8988T (cell line): Measurements from ENCODE around the gene CCDC83.
"Not testable (repeated sequence)": the region's sequence is repeated elsewhere in the genome, so short reads cannot be mapped to it uniquely, and the experiment has no call there.

Source experiments
- DNase-seq: peaks from one replicate; pipeline ENCODE4 v3.0.0; 2011

CCDC83 gene

DNA sequence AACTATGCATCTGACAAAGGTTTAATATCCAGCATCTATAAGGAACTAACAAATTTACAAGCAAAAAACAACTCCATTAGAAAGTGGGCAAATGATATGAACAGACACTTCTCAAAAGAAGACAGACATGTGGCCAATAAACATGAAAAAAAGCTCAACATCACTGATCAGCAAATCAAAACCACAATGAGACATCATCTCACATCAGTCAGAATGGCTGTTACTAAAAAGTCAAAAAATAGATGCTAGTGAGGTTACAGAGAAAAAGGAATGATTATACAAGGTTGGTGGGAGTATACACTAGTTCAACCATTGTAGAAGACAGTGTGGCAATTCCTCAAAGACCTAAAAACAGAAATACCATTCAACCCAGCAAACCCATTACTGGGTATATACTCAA, 14.3 kb upstream of the CCDC83 start:
- DNase-seq: not testable (repeated sequence)

DNA sequence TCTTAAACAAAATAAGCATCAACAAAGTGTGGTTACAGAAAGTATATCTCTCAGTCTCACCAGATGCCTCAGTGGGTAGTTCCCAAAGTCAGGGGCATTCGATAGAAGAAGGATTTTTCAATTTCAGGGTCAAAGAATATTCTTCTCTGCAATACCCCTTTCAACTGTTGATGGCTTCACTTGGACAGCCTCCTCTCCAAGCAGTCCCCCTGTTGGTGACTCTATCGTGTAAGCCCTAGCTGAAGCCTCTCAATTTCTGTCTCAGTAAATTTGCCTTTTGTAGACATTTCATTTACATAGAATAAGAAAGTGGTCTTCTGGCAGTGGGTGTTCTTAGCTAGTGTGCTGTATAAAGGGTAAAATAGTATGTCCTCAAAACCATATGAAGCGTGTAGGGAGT, 11.3 kb upstream of the CCDC83 start:
- no peak for DNase-seq

DNA sequence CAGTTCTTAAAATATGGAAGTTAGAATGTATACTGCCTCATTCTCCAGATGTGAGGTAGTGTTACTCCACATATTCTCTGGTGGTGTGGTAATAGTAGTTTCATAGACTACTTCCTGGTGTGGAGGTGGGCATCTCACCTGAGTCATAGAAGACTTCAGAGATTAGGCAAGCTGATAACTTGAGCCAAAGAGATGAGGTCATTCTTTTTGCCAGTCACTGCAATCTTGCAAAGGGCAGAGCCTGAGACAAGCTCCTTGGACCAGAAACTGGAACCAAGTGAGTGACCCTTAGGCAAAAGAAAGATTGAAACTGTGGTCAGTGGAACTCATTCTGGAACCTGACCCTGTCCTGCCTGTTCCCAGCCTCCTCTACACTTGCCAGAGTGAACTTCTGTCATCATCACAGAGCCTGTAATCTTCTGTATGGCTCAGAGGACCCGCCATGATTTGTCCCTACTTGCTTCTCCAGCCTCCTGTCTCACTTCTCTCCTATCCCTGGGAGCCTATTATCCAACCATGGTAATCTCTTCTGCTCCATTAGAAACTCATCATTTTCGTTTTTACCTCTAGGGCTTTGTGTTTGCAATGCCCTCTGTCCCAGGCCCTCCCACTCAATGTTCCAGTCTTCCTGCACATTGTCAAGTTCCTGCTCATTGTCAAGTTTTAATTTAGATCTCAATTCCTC, 10.6 kb upstream of the CCDC83 start:
- no peak for DNase-seq

DNA sequence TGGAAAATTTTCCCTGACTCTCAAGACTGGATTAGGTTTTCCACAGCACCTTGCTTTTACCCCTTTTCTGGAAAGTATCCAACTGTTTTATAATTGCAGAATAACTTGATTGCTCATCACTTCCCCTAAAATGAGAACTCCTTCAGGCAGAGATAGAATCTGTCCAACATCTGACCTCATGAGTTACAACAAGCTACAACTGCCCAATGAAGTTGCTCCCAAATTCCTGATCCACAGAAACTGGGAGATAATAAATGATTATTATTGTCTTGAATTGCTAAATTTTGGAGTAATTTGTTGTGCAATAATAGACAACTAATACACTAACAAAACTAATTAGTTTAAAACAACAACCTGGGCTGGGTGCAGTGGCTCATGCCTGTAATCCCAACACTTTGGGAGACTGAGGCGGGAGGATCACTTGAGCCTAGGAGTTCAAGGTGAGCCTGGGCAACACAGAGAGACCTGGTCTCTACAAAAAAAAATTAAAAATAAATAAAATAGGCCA, 10.0 kb upstream of the CCDC83 start:
- DNase-seq: no peak

DNA sequence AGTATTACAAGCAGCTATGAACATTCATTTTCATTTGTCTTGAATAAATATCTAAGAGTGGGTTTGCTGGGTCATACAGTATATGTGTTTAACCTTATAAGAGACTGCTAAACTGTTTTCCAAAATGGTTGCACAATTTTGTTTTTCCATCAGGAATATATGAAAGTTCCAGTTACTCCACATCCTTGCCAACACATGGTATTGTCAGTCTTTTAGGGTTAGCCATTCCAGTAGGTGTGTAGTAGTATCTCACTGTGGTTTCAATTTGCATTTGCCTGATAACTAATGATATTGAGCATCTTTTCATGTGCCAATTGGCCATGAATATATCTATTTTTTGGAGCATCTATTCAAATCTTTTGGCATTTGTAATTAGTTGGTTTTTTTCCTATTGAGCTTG, 7.7 kb upstream of the CCDC83 start:
- no peak for DNase-seq

DNA sequence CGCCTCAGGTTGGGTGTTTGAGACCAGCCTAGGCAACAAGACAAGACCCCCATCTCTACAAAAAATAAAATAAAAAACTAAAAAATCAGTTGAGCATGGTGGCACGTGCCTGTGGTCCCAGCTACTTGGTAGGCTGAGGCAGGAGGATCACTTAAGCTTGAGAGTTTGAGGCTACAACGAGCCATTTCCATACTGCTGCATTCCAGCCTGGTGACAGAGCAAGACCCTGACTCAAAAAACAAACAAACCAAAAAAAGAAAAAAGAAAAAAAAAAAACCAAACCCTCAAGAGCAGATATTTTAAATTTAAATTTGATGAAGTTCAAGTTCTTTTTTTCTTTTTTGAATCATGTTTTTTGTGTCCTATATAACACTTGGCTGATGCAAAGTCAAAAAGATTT, 7.2 kb upstream of the CCDC83 start:
- DNase-seq: no peak

DNA sequence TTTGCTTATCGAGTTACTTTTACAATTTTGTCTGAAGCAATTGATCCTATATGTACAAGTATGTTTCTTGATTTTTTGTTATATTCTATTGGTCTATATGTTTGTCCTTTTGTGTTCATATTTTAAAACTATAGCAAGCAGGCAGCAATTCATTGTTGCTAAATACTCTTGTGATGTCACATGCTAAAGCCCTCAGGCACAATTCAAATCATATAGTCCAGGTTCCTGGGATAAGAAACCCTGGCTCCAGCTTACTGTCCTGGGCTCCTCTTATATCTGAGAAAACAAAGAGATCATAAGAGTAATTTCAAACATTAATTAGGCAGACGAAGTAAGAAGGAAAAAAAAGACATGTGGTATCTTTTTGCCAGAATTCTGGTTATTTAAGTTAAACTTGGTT, 6.6 kb upstream of the CCDC83 start:
- DNase-seq: no peak

DNA sequence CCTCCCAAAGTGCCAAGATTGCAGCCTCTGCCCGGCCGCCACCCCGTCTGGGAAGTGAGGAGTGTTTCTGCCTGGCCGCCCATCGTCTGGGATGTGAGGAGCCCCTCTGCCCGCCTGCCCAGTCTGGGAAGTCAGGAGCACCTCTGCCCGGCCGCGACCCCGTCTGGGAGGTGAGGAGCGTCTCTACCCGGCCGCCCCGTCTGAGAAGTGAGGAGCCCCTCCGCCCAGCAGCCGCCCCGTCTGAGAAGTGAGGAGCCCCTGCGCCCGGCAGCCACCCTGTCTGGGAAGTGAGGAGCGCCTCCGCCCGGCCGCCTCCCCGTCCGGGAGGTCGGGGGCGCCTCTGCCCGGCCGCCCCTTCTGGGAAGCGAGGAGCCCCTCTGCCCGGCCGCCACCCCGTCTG, 2.4 kb upstream of the CCDC83 start:
- DNase-seq: not testable (repeated sequence)

DNA sequence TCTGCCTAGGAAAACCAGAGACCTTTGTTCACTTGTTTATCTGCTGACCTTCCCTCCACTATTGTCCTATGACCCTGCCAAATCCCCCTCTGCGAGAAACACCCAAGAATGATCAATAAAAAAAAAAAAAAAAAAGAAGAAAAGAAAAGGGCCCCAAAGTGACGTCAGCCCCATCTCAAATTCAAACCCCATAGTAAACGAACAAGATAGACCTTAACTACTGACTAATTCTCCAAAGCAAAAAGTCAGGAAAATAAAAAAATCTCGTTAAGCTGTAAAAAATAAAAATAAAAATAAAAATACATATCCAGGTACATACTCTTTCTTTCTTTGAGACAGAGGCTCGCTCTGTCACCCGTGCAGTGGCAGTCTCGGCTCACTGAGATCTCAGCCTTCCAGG, 1.6 kb upstream of the CCDC83 start:
- DNase-seq: not testable (repeated sequence)

DNA sequence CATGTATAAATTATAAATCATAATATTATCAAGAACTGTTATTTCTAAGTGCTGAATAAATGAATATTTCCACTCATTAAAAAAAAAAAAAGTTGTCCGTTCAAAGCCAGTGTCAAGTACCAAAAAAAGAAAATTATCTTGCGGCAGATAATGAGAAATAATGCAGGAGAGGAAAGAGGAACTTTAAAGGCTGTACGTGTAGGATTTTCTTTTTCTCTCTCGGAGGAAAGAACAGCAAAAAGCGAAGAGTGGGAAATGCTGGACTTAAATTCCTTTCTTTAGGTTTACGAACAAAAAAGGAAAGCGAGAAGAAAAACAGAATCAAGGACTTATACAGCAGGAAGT, 999 bp upstream of the CCDC83 start:
- DNase-seq: no peak

DNA sequence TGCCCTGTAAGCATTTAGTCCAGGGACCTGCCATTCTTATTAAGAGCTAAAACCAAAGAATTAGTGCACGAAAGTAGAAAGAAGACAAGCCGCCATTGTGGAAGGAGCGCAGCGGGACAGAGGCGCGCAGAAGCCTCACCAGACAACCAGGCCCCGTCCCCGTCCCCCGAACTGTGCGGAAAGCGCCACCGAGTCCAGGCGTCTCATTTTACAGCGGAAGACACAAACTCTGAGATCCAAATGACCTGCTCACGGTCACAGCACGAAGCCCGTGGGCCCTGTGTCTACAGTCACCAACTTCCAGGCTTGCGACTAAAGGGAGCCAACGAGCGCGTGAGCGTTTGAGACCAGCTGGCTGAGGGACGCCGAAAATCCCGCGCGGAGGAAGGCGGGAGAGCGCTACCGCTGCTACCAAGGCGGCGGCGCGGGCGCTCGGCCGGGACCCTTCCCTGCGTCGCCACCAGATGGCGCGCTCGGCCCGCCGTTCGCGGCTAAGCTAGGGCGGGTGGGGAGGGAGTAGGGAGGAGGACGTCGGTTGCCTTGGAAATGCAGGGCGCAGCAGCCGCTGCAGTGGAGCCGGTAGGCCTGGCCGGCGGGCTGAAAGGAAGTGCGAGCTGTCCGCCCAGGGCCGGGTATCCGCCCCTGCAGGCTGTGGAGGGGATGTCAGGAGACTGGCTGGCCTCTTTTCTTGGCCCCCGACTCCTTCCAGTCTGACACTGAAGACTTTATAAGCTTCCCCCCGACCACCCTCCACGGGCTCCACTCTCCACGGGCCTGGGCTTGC, 434 bp upstream of the CCDC83 start:
- peak; percentile 92 for DNase-seq

DNA sequence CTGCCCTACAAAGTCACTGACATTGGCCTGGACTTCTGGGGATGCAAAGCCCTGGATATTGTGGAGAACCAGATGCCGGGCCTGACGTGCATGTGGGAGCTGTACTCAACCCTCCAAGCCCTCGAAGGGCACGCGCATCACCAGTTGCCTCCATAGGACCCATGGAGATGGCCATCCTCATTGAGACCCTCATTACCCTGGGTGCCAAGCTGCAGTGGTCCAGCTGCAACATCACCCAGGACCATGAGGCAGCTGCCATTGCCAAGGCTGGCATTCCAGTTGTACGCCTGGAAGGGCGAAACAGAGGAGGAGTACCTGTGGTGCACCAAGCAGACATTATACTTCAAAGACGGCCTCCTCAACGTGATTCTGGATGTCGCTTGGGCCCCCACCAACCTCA, 1.9 kb downstream of the CCDC83 start:
- no peak for DNase-seq

DNA sequence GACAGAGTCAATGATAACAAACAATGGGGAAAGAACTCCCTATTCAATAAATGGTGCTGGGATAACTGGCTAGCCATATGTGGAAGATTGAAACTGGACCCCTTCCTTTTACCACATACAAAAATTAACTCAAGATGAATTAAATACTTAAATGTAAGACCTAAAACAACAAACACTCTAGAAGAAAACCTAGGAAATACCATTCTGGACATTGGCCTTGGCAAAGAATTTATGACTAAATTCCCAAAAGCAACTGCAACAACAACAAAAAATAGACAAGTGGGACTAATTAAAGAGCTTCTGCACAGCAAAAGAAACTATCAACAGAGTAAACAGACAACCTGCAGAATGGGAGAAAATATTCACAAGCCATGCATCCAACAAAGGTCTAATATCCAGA, 4.4 kb downstream of the CCDC83 start:
- not testable (repeated sequence) for DNase-seq

DNA sequence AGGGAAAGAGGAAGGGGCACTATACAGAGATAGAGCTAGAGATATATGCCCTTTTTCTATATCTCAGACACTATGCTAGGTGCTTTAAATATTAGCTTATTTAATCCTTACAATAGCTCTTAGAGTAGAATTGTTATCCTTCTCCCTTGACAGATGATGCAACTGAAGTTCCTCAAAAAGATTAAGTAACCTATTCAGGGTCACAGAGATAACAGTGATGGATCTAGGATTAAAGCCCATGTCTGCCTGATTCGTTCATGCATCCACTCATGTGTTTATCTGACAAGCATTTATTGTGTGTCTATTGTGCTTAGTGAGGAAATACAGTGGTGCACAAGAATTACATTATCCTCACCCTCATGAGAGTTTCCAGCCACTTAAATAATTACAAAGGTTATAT, 8.7 kb downstream of the CCDC83 start:
- no peak for DNase-seq

DNA sequence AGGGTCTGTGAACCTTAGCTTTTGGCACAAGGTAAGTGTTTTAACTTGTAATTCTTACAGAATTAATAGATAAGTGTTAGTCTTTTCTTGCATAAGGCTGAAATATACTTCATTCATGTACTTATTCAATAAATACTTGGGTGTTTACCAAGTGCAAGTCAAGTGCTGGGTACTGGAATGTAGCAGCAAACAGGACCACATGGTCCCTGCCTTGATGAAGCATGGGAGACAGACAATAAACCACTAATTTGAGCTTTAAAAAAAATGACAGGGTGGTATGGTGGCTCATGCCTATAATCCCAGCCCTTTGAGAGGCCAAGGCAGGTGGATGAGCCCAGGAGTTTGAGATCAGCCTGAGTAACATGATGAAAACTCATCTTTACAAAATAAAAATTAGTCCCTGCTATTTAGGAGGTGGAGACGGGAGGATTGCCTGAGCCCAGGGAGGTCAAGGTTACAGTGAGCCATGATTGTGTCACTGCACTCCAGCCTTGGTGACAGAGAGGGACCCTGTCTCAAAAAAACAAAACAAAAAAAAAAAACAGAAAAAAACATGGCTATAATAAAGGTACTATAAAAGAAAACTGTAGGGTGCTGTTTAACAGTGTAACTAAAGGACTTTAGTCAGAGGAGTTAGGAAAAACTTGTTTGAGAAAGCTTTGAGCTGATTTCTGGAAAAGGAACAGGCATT, 11.1 kb downstream of the CCDC83 start:
- no peak for DNase-seq

DNA sequence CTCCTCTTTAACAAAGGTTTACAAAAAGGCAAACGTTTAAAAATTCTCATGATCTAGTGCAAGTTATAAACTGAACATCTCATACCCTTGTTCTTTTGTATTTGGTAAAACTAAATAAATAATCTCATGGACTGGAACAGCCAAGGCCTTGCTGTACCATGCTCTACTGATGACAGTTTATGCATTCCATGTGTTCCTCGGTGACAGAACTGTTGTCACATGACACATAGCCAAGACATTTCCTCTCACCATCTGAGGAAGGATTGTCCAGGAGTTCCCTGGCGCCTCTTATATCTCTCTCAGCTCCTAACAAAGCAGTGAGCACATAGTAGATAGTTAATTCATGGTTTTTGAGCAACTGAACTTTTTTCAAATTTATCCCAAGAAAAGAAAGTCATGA, 12.6 kb downstream of the CCDC83 start:
- DNase-seq: no peak

DNA sequence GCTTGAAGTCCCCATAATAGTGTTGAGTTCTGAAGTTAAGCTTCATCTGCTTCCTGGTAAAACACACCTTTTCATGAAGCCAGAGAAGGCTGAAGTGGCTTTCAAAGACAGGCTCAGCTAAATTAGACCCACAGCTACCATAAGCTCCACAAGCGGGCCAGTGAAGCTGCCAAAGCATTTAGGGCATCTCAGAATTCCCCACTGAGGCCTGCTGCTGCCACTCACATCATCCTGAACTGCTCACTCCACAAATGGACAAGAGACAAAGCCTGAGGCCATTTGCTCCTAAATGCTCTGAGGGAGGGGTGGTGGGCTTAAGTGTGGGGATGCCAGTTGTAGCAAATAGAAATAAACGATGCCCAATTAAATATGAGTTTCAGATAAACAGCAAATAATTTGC, 14.6 kb downstream of the CCDC83 start:
- DNase-seq: no peak

DNA sequence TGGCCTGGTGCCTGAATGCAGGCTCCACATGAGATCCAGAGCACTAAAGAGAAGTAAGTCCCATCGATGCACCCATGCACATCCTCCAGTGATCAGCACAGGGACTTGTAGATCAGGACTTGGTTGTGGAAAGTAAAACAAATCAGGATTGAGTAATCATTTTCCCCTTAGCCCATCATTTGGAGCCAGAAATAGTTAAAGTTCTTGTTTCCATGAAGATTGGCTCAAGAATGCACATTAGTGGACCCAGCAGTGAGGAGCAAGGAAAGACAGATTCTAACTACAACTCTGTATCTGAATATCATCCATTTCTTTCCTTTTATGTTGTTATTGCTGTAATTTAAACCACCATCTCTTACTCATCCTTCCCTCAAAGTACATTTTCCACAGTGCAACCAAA, 19.1 kb downstream of the CCDC83 start:
- no peak for DNase-seq

DNA sequence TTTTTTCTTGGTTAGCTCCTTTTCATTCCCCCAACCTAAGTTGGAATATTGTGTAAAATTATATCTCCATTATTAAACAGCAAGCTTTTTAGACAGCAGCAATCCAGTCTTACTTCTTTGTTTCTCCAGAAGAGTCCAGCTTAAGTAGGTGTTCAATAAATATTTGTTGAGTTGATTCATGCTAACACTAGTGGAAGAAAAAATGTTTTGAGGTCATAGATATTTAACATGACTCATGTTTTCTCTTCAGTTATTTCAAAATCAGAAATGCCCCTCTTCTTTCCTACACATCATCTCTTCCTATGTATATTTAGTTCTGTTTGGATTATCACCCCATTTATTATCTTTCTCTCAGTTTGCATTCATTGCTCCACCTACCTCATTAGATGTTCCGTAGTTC, 20.3 kb downstream of the CCDC83 start:
- no peak for DNase-seq

DNA sequence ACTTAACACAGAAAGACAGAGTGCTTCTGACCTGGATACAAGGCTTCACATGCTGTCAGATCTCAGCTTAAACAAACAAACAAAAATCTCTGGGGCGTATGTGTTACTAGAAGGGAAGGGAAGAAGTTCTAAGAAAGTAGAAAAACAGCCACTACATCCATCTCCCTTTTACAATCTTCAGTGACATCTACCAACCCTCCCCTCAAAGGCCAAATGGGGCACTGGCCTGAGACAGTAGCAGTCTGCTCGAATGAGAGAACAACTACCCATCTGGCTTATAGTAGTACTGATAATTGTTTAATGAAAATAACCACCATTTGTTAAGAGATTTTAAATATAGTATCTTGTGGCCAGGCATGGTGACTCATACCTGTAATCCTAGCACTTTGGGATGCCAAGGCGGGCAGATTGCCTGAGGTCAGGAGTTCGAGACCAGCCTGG, 29.4 kb downstream of the CCDC83 start:
- DNase-seq: no peak

DNA sequence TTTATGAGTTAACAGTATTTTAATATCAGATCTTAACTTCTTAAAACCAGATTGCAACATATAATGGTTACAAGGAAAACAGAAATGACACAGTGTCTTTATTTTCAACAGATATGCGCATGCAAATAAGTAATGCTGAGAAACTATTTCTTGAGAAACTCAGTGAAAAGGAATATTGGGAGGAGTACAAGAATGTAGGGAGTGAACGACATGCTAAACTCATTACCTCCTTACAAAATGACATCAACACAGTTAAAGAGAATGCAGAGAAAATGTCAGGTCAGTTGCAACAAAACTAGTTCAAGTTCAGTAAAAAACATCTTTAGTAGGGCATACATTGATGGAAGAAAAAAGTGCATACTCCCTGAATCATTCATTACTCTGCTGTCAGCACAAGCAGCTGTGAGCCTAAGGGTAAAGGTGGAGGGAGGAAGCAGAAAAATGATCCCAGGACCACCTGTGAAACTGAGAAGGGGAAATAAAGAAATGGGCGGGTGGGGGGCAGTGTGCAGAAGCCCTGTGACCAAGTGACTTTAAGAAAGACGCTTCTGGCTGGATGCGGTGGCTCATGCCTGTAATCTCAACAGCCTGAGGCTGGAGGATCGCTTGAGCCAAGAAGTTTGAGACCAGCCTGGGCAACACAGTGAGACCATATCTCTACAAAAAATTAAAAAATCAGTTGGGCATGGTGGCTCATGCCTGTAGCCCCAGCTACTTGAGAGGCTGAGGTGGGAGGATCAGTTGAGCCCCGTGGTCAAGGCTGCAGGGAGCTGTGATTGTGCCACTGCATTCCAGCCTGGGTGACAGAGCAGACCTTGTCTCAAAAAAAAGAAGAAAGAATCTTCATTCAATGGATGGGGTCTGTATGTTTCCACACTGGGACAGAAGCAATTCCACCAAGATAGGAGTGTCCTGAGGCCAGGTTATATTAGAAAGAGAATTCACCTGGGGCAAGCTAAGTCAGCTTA, 31.2 kb downstream of the CCDC83 start:
- no peak for DNase-seq

DNA sequence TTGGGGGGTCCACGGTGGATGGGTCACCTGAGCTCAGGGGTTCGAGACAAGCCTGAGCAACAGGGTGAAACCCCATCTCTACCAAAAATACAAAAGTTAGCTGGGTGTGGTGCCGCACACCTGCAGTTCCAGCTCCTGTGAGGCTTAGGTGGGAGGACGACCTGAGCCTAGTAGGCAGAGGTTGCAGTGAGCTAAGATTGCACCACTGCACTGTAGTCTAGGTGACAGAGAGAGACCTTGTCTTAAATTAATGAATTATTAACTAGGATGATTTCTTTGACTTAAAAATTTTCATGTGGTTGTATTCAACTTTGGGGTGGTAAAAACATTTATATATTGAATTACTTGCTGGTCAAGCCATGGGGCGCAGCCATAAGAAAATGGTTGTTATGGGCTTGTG, 33.9 kb downstream of the CCDC83 start:
- DNase-seq: no peak
